ENCODE results near the gene ADAM23.

DNA sequence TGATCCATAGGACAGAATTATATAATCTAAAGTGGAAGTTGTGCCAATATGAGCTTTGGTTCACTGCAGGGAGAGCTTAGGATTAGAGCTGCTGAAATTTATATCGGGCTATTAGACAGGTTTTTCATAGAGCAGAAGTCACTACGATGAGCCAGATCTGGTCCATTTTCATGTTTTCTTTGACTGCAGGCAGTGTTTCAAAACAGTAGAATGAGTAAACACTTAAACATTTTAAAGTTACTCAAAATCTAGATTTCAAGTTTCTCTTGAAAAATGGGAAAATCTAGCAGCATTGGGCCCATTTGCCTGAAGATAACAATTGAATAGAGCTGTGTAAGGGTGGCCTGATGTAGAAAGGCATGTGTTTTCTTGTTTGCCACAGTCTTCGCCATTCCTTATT lies 14.5 kb upstream of the ADAM23 start:
- TF ChIP-seq, protein P1, sequence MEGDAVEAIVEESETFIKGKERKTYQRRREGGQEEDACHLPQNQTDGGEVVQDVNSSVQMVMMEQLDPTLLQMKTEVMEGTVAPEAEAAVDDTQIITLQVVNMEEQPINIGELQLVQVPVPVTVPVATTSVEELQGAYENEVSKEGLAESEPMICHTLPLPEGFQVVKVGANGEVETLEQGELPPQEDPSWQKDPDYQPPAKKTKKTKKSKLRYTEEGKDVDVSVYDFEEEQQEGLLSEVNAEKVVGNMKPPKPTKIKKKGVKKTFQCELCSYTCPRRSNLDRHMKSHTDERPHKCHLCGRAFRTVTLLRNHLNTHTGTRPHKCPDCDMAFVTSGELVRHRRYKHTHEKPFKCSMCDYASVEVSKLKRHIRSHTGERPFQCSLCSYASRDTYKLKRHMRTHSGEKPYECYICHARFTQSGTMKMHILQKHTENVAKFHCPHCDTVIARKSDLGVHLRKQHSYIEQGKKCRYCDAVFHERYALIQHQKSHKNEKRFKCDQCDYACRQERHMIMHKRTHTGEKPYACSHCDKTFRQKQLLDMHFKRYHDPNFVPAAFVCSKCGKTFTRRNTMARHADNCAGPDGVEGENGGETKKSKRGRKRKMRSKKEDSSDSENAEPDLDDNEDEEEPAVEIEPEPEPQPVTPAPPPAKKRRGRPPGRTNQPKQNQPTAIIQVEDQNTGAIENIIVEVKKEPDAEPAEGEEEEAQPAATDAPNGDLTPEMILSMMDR (IDR thresholded peaks at IDR 0.05), result no peak
- TF ChIP-seq POLR2A (IDR thresholded peaks at IDR 0.05), result no peak

Measured in adrenal gland (tissue), 5 donors.